Suprapubic skin (tissue), 4 donors: ENCODE data around the gene DCLK3.

Experiments
- POLR2A ChIP-seq, 2 donors: fragments of 450-650 bp; IDR thresholded peaks; one replicate each; pipeline ENCODE4 v1.6.1; 2017; ENCODE audit warnings: antibody characterized with exemption in 2 of 2, mild to moderate bottlenecking in 2 of 2, moderate library complexity in 2 of 2
- POLR2AphosphoS5 ChIP-seq, 3 donors: sonication (generic); formaldehyde crosslinking; IDR thresholded peaks; one replicate each; pipeline ENCODE4 v1.6.1; 2017; ENCODE audit warnings: antibody characterized with exemption in 3 of 3
- TF ChIP-seq, protein P1 (sequence below), 2 donors: fragments of 200-600 bp in 1 of 2; fragments of 450-650 bp in 1 of 2; sonication (generic) in 1 of 2; IDR thresholded peaks; one replicate each; pipeline ENCODE4 v1.5.1; 2016 to 2019; ENCODE audit warnings: antibody characterized with exemption in 2 of 2, mild to moderate bottlenecking in 1 of 2, moderate library complexity in 1 of 2

DNA sequence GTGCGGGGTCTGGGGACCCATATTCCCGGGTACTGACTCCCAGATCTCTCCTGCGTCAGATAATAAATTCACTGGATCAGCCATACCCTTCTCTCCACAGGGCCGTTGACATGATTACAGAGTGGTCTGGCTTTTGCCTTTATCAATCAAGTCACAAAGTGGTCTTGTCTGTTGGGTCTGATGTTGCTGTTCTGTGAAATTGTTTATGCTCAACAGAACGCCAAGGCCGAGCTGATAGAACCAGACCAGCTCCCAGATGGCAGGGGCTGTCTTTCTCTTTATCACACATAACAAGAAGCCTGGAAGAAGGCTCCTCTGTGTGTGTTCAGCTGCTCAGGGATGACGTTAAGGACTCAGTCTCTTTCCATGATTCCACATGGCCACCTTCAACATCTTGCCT lies 751 bp upstream of the DCLK3 start:
- TF ChIP-seq, protein P1, sequence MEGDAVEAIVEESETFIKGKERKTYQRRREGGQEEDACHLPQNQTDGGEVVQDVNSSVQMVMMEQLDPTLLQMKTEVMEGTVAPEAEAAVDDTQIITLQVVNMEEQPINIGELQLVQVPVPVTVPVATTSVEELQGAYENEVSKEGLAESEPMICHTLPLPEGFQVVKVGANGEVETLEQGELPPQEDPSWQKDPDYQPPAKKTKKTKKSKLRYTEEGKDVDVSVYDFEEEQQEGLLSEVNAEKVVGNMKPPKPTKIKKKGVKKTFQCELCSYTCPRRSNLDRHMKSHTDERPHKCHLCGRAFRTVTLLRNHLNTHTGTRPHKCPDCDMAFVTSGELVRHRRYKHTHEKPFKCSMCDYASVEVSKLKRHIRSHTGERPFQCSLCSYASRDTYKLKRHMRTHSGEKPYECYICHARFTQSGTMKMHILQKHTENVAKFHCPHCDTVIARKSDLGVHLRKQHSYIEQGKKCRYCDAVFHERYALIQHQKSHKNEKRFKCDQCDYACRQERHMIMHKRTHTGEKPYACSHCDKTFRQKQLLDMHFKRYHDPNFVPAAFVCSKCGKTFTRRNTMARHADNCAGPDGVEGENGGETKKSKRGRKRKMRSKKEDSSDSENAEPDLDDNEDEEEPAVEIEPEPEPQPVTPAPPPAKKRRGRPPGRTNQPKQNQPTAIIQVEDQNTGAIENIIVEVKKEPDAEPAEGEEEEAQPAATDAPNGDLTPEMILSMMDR (IDR thresholded peaks at IDR 0.05), result no peak
- TF ChIP-seq POLR2A (IDR thresholded peaks at IDR 0.05) (no peak), POLR2AphosphoS5 (IDR thresholded peaks at IDR 0.05) (no peak)
